Measurements from ENCODE around the gene MAB21L2.

The MAB21L2 gene

DNA sequence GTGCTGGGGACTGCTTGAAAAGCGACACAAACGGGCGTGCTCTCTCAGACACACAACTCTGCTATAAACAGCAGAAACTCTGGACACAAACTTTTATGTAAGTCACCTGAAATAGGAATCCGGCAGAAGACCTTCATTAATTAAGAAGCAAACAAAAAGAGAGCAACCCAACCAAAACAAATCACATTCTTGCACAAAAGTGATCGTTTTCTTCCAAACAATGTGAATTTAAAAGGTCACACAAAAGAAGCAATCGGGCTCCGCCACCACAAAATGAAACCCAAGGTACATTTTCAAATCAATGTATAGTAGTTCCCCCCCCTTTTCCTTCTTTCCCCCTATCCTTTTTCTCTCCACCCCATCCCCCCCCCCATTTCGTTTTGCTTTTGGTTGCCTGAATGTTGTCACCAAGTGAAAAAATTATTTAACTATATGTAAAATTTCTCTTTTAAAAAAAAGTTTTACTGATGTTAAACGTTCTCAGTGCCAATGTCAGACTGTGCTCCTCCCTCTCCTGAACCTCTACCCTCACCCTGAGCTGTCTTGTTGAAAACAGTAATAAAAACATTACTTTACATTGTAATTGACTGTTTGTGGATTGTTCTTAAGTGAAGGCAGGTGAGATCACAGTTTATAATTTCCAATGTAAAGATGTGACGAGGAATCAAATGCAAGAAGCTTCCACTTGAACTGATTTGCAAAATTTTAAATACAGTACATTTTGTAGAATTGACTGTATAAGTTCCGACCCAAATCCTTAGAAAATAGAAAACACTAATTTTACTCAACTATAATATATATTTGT lies 2.4 kb downstream of the MAB21L2 start:
- TF ChIP-seq, protein P1, sequence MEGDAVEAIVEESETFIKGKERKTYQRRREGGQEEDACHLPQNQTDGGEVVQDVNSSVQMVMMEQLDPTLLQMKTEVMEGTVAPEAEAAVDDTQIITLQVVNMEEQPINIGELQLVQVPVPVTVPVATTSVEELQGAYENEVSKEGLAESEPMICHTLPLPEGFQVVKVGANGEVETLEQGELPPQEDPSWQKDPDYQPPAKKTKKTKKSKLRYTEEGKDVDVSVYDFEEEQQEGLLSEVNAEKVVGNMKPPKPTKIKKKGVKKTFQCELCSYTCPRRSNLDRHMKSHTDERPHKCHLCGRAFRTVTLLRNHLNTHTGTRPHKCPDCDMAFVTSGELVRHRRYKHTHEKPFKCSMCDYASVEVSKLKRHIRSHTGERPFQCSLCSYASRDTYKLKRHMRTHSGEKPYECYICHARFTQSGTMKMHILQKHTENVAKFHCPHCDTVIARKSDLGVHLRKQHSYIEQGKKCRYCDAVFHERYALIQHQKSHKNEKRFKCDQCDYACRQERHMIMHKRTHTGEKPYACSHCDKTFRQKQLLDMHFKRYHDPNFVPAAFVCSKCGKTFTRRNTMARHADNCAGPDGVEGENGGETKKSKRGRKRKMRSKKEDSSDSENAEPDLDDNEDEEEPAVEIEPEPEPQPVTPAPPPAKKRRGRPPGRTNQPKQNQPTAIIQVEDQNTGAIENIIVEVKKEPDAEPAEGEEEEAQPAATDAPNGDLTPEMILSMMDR (IDR thresholded peaks at IDR 0.05; ENCODE audit: low read length), result no peak
- TF ChIP-seq EZH2 (optimal IDR thresholded peaks at IDR 0.05; ENCODE audit: low read depth, low read length) (no peak), EZH2phosphoT487 (IDR thresholded peaks at IDR 0.05; ENCODE audit: low read length) (no peak)
- Histone ChIP-seq H2AFZ (ENCODE audit: low read length) (no peak overlapping the region), H3K27me3 (replicated peaks; ENCODE audit: insufficient read depth, low read length) (no peaks in the 10 kb centered on the region), H3K79me2 (ENCODE audit: low read length) (no peaks in the 10 kb centered on the region), H3K4me1 (ENCODE audit: low read length) (no peaks in the 10 kb centered on the region), H4K20me1 (ENCODE audit: insufficient read depth, low read length) (no peaks in the 10 kb centered on the region), H3F3A (ENCODE audit: insufficient read depth, low read length) (no peaks in the 10 kb centered on the region), H3K9ac (ENCODE audit: low read length) (no peak overlapping the region), H3K36me3 (replicated peaks; ENCODE audit: insufficient read depth, low read length) (no peaks in the 10 kb centered on the region; the same call in 1 of the 2 replicates), H3K27ac (ENCODE audit: low read length) (no peak overlapping the region), H3K9me2 (replicated peaks; ENCODE audit: insufficient read depth, low read length) (no peaks in the 10 kb centered on the region), H3K4me3 (ENCODE audit: low read length) (no peak overlapping the region), H3K4me2 (ENCODE audit: low read depth, low read length) (no peak overlapping the region), H3K9me3 (replicated peaks; ENCODE audit: insufficient read depth, low read length) (no peaks in the 10 kb centered on the region)
- DNase-seq, result no peak

DNA sequence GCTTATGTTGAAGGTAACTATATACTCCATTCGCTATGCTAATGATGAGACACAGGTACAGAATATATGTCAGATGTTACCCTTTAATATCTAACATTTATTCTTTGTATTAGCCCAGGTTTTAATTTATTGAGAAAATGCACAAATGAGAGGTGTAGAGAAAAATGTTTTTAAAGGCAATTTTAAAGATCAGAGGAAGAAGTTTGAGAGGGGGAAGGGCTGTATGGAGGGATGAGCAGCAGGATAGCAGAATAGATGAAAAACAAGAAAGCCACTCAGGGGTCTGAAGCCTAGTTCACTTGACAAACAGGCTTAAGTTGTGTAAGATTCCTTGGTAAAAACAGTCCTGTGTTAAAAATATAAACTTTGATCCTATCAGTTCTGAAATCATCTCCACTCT lies 3.7 kb downstream of the MAB21L2 start:
- Histone ChIP-seq H3K4me3 (ENCODE audit: low read length) (no peak overlapping the region), H3K27me3 (replicated peaks; ENCODE audit: insufficient read depth, low read length) (no peaks in the 10 kb centered on the region)

DNA sequence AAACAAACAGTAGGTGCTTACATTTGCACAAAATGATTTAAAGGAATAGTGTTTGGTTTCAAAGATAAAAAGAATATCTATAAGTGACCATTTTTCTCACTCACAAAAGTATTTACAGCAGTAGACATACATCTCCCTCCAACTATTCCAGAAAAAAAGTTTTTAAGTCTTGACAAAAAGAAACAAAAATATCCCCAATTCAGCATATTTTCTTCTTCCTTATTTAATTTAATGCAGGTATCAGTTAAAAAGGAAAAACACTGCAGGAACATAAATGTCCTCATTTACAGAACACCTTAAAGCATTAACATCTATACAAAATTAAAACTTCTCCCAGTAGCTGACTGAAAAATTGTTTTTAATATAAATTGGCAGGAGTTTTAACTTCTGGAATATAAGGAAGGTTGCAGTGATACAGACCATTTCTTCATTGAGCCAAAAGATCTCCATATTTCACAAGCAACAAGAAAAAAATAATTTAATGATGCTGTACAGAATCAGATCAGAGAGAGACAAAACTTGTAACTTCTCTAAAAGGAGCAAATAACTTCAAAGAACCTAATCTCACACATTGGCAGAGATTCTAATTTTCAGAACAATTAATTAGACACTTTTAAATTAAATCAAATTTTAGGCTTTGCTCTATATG lies 4.3 kb downstream of the MAB21L2 start:
- H3K4me1 ChIP-seq (ENCODE audit: low read length), result no peaks in the 10 kb centered on the region
- no peaks in the 10 kb centered on the region; the same call in 1 of the 2 replicates for H3K36me3 ChIP-seq (replicated peaks; ENCODE audit: insufficient read depth, low read length)
- H3K9me2 ChIP-seq (replicated peaks; ENCODE audit: insufficient read depth, low read length), result no peaks in the 10 kb centered on the region
- H3K4me2 ChIP-seq (ENCODE audit: low read depth, low read length), result no peak overlapping the region
- no peak overlapping the region for H2AFZ ChIP-seq (ENCODE audit: low read length)
- H3K79me2 ChIP-seq (ENCODE audit: low read length), result no peaks in the 10 kb centered on the region
- H3K27ac ChIP-seq (ENCODE audit: low read length), result no peak overlapping the region
- H3F3A ChIP-seq (ENCODE audit: insufficient read depth, low read length), result no peaks in the 10 kb centered on the region
- no peaks in the 10 kb centered on the region for H3K27me3 ChIP-seq (replicated peaks; ENCODE audit: insufficient read depth, low read length)
- no peak overlapping the region for H3K4me3 ChIP-seq (ENCODE audit: low read length)
- no peak overlapping the region for H3K9ac ChIP-seq (ENCODE audit: low read length)
- no peaks in the 10 kb centered on the region for H4K20me1 ChIP-seq (ENCODE audit: insufficient read depth, low read length)
- no peak for DNase-seq
- no peak for TF ChIP-seq EZH2 (optimal IDR thresholded peaks at IDR 0.05; ENCODE audit: low read depth, low read length)
- H3K9me3 ChIP-seq (replicated peaks; ENCODE audit: insufficient read depth, low read length), result no peaks in the 10 kb centered on the region

More for the DNA sequence above, 3.7 kb downstream of the MAB21L2 start:
- Histone ChIP-seq H4K20me1 (ENCODE audit: insufficient read depth, low read length) (no peaks in the 10 kb centered on the region), H3K9ac (ENCODE audit: low read length) (no peak overlapping the region), H3K9me3 (replicated peaks; ENCODE audit: insufficient read depth, low read length) (no peaks in the 10 kb centered on the region), H3K36me3 (replicated peaks; ENCODE audit: insufficient read depth, low read length) (no peaks in the 10 kb centered on the region; the same call in 1 of the 2 replicates), H2AFZ (ENCODE audit: low read length) (no peak overlapping the region), H3F3A (ENCODE audit: insufficient read depth, low read length) (no peaks in the 10 kb centered on the region), H3K4me2 (ENCODE audit: low read depth, low read length) (no peak overlapping the region), H3K27ac (ENCODE audit: low read length) (no peak overlapping the region), H3K9me2 (replicated peaks; ENCODE audit: insufficient read depth, low read length) (no peaks in the 10 kb centered on the region), H3K79me2 (ENCODE audit: low read length) (no peaks in the 10 kb centered on the region), H3K4me1 (ENCODE audit: low read length) (no peaks in the 10 kb centered on the region)
- DNase-seq, result no peak
- TF ChIP-seq EZH2phosphoT487 (IDR thresholded peaks at IDR 0.05; ENCODE audit: low read length), result no peak
- TF ChIP-seq, protein P1 (IDR thresholded peaks at IDR 0.05; ENCODE audit: low read length), result no peak

DNA sequence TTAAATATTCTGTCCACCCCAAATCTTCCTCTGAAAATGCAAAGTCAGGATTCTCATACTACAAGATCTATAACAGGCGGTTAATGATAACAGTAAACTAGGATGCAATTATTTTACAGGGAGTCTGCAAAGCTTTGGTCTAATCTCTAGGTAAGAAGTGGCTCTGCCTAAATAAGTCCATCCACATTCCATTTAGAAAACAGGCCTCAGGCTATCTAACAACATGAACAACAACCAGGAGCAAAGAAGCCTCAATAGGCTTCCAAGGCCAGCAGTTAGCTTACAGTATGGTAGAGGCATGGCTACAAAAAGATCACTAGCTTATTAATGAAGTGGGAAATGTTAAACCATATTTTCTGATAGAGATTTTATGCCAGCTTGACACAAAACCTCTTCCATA lies 6.4 kb downstream of the MAB21L2 start:
- H3K79me2 ChIP-seq (ENCODE audit: low read length), result no peaks in the 10 kb centered on the region
- TF ChIP-seq, protein P1 (IDR thresholded peaks at IDR 0.05; ENCODE audit: low read length), result no peak
- no peak for TF ChIP-seq EZH2 (optimal IDR thresholded peaks at IDR 0.05; ENCODE audit: low read depth, low read length)
- TF ChIP-seq EZH2phosphoT487 (IDR thresholded peaks at IDR 0.05; ENCODE audit: low read length), result no peak
- DNase-seq, result no peak

More for the DNA sequence above, 6.4 kb downstream of the MAB21L2 start:
- H3K9me2 ChIP-seq (replicated peaks; ENCODE audit: insufficient read depth, low read length), result no peaks in the 10 kb centered on the region
- no peaks in the 10 kb centered on the region; the same call in 1 of the 2 replicates for H3K36me3 ChIP-seq (replicated peaks; ENCODE audit: insufficient read depth, low read length)
- no peak overlapping the region for H3K4me3 ChIP-seq (ENCODE audit: low read length)
- H3F3A ChIP-seq (ENCODE audit: insufficient read depth, low read length), result no peaks in the 10 kb centered on the region
- no peaks in the 10 kb centered on the region for H3K27me3 ChIP-seq (replicated peaks; ENCODE audit: insufficient read depth, low read length)
- H3K9ac ChIP-seq (ENCODE audit: low read length), result no peak overlapping the region
- H3K27ac ChIP-seq (ENCODE audit: low read length), result no peak overlapping the region
- H2AFZ ChIP-seq (ENCODE audit: low read length), result no peak overlapping the region
- H3K9me3 ChIP-seq (replicated peaks; ENCODE audit: insufficient read depth, low read length), result no peaks in the 10 kb centered on the region
- H3K4me2 ChIP-seq (ENCODE audit: low read depth, low read length), result no peak overlapping the region
- H4K20me1 ChIP-seq (ENCODE audit: insufficient read depth, low read length), result no peaks in the 10 kb centered on the region
- H3K4me1 ChIP-seq (ENCODE audit: low read length), result no peaks in the 10 kb centered on the region

Data from MM.1S (cell line).